ENCODE data around the gene OXT. TPM values are rescaled to one million over a fixed set of nuclear protein-coding genes. Genes with fewer than 3 reads are reported as not detected.
"Not testable (repeated sequence)": the region's sequence is repeated elsewhere in the genome, so short reads cannot be mapped to it uniquely, and the experiment has no call there.

The OXT gene
- total and polyA plus RNA-seq, 8 donors, result 0.55 TPM; not detected in 7

GRCh38 chr20:3115190-3116107 is 44.0 kb downstream of the OXT start:
- DNase-seq, result peak in 2 of 4 donors; percentile 35 to 53
- peaks cover 2 to 29% of the 10 kb centered on the region in 2 donors for H3K4me1 ChIP-seq
- H3K36me3 ChIP-seq, result peaks cover 0 to 9% of the 10 kb centered on the region in 2 donors
- no peak overlapping the region for H3K4me3 ChIP-seq
- TF ChIP-seq, protein P1, sequence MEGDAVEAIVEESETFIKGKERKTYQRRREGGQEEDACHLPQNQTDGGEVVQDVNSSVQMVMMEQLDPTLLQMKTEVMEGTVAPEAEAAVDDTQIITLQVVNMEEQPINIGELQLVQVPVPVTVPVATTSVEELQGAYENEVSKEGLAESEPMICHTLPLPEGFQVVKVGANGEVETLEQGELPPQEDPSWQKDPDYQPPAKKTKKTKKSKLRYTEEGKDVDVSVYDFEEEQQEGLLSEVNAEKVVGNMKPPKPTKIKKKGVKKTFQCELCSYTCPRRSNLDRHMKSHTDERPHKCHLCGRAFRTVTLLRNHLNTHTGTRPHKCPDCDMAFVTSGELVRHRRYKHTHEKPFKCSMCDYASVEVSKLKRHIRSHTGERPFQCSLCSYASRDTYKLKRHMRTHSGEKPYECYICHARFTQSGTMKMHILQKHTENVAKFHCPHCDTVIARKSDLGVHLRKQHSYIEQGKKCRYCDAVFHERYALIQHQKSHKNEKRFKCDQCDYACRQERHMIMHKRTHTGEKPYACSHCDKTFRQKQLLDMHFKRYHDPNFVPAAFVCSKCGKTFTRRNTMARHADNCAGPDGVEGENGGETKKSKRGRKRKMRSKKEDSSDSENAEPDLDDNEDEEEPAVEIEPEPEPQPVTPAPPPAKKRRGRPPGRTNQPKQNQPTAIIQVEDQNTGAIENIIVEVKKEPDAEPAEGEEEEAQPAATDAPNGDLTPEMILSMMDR (IDR thresholded peaks at IDR 0.05), result peak; percentile 52 to 73
- no peaks in the 10 kb centered on the region for H3K27me3 ChIP-seq
- peak; percentile 69 for ATAC-seq
- H3K27ac ChIP-seq, result no peak overlapping the region
- intact Hi-C loops (cut with DNase I), result loop anchor here in 1 of 2 donors (10.0 kb wide), 1 partner anchor 61 kb away; no protein-coding TSS in a partner anchor
- H3K9me3 ChIP-seq, result no peaks in the 10 kb centered on the region

- Histone ChIP-seq H3K9me3 (no peaks in the 10 kb centered on the region), H3K36me3 (peaks cover 0 to 18% of the 10 kb centered on the region in 2 donors), H3K4me1 (peaks cover 2 to 29% of the 10 kb centered on the region in 2 donors), H3K27me3 (no peaks in the 10 kb centered on the region), H3K27ac (no peak overlapping the region), H3K4me3 (no peak overlapping the region)
- ATAC-seq (no peak), DNase-seq (no peak)
- TF ChIP-seq, protein P1 (IDR thresholded peaks at IDR 0.05), result no peak
- intact Hi-C loops (cut with DNase I), result loop anchor here in 1 of 2 donors (10.0 kb wide), 1 partner anchor 62 kb away; no protein-coding TSS in a partner anchor
Observed at GRCh38 chr20:3116341-3116740, 44.9 kb downstream of the OXT start.

DNA sequence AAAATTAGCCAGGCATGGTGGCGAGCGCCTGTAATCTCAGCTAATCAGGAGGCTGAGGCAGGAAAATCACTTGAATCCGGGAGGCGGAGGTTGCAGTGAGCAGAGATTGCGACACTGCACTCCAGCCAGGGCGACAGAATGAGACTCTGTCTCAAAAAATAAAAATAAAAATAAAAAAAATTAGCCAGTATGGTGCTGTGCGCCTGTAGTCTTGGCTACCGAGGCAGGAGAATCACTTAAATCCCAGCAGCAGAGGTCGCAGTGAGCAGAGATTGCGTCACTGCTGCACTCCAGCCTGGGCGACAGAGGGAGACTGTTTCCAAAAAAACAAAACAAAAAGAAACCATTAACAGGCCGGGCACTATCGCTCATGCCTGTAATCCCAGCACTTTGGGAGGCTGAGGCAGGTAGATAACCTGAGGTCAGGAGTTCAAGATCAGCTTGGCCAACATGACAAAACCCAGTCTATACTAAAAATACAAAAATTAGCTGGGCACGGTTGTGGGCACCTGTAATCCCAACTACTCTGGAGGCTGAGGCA is 46.5 kb downstream of the OXT start:
- ATAC-seq, result peak; percentile 92
- peak overlapping the region in 1 of 2 donors; percentile 40 for H3K27ac ChIP-seq
- H3K4me3 ChIP-seq, H3K27me3 ChIP-seq, H3K9me3 ChIP-seq: not testable (repeated sequence)
- peak in 3 of 4 donors; percentile 60 to 88 (median 73) for DNase-seq
- TF ChIP-seq, protein P1 (IDR thresholded peaks at IDR 0.05), result peak; percentile 42 to 66
- H3K4me1 ChIP-seq, result peaks cover 2 to 29% of the 10 kb centered on the region in 2 donors
- H3K36me3 ChIP-seq, result peaks cover 0 to 34% of the 10 kb centered on the region in 2 donors
- intact Hi-C loops (cut with DNase I), result loop anchor here in 1 of 2 donors (10.0 kb wide), 1 partner anchor 63 kb away; no protein-coding TSS in a partner anchor

DNA sequence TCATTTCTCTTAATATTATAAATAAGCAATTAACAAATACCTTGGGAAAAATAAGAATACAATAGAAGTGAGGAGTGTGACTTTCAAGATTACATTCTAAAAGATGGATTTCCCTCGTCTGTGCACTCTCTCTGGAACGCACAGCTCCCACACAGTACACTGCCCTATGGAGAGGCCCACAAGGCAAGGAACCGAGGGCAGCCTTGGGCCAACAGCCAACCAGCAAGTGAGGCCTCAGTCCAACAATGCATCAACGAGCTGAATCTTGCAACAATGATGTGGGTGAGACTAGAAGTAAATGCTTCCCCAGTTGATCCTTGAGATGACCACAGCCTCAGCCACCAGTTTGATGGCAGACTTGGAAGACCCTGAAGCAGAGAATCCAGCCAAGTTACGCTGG is 47.6 kb downstream of the OXT start:
- Histone ChIP-seq H3K27ac (no peak overlapping the region), H3K9me3 (no peaks in the 10 kb centered on the region), H3K4me3 (no peak overlapping the region), H3K4me1 (peaks cover 2 to 24% of the 10 kb centered on the region in 2 donors), H3K27me3 (no peaks in the 10 kb centered on the region), H3K36me3 (peaks cover 0 to 37% of the 10 kb centered on the region in 2 donors)
- TF ChIP-seq, protein P1 (IDR thresholded peaks at IDR 0.05), result no peak
- DNase-seq (no peak), ATAC-seq (no peak)
- intact Hi-C loops (cut with DNase I), result loop anchor here in 1 of 2 donors (10.0 kb wide), 1 partner anchor 64 kb away; no protein-coding TSS in a partner anchor
